ENCODE measurements around the gene SRA1. TPM values are rescaled to one million over a fixed set of nuclear protein-coding genes. Genes with fewer than 3 reads are reported as not detected.

Gene SRA1
- total RNA-seq, 1 donor from 2014 or later, result 72.4 TPM

DNA sequence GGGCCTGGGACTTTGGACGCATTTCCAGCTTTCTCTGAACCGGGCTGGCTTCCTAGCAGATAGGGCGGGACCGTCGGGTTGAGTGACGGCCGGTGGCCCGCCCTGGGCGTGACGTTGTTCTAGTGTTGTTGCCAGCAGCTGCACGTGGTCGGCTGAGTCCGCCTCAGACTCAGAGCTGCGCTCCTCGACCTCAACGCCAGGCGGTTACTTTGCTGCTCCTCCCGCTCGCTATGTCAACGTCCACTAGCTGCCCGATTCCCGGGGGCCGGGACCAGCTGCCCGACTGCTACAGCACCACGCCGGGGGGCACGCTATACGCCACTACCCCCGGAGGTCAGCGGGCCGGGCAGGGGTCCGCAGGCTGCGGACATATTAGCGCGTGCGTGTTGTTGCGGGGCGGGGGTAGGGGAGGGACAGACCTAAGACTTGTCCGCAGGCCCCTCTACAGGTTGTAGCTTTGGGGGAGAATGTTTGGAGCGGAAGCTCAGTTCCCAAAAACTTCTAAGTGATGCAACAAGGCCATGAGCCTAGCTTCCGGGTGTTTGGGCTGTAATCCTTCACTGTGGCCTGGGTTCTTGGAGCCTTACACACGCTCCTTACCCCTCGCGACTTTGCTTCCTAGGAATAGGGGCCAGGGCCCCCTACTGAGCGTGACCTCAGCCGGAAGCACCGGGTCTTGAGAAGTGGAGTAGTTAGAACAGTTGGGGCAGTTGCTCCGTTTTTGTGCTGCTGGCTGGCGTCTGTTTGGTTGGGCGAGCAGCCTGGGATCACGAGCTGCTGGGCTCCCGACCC is 9.6 kb downstream of the SRA1 start, which contains the start of gene EIF4EBP3:
Gene EIF4EBP3, plus strand, starts transcription at position 155 of the 792 bp plus-strand sequence. Its CDS starts 76 bp downstream, at position 231.
- no peak within 1 kb of the TSS for H2AFZ ChIP-seq (ENCODE audit: low read depth, low read length)

DNA sequence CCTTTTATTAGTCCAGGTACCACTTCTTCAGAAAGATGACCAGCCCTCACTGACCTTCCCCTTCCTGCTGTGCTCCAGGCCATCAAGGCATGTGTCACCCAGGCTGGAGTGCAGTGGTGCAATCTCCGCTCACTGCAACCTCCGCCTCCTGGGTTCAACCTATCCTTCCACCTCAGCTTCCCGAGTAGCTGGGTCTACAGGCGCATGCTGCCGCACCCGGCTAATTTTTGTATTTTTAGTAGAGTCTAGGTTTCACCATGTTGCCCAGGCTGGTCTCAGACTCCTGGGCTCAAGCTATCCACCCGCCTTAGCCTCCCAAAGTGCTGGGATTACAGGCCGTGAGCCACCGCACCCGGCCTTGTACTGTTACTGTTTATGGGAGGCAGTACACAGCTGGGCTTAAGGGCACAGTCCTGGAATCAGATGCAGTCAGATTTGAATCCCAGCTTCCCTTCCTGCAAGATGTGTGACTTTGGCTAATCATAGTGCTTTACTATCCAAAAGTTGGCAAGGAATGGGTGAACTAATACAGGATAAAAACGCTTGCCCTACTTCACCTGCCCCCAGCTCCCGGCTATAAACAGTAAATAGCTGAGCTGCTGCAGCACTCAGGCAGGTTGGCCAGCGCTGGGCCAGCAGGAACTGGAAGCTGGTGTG is 10.3 kb downstream of the SRA1 start:
- no peaks in the 10 kb centered on the region for H3K9me3 ChIP-seq (ENCODE audit: insufficient read depth, low read depth, low read length)
- H3K79me2 ChIP-seq (ENCODE audit: insufficient read depth, low read length), result peaks cover 5% of the 10 kb centered on the region
- FAIRE-seq (no peak), DNase-seq (ENCODE audit: low read depth) (no peak)
- peaks cover 42% of the 10 kb centered on the region for H4K20me1 ChIP-seq (ENCODE audit: insufficient read depth, low read length)
- H3K4me1 ChIP-seq (ENCODE audit: insufficient read depth, low read length), result peaks cover 15% of the 10 kb centered on the region
- H3K27ac ChIP-seq (ENCODE audit: low read depth, low read length), result peak overlapping the region; percentile 24
- no peaks in the 10 kb centered on the region for H3K27me3 ChIP-seq (ENCODE audit: insufficient read depth, low read length)
- no peak overlapping the region for H3K4me3 Mint-ChIP-seq (ENCODE audit: unreplicated experiment)
- H3K4me2 ChIP-seq (ENCODE audit: low read length), result peak overlapping the region; percentile 83
- H3K27me3 Mint-ChIP-seq (ENCODE audit: low read depth, unreplicated experiment), result no peaks in the 10 kb centered on the region
- TF ChIP-seq, protein P1, sequence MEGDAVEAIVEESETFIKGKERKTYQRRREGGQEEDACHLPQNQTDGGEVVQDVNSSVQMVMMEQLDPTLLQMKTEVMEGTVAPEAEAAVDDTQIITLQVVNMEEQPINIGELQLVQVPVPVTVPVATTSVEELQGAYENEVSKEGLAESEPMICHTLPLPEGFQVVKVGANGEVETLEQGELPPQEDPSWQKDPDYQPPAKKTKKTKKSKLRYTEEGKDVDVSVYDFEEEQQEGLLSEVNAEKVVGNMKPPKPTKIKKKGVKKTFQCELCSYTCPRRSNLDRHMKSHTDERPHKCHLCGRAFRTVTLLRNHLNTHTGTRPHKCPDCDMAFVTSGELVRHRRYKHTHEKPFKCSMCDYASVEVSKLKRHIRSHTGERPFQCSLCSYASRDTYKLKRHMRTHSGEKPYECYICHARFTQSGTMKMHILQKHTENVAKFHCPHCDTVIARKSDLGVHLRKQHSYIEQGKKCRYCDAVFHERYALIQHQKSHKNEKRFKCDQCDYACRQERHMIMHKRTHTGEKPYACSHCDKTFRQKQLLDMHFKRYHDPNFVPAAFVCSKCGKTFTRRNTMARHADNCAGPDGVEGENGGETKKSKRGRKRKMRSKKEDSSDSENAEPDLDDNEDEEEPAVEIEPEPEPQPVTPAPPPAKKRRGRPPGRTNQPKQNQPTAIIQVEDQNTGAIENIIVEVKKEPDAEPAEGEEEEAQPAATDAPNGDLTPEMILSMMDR (IDR thresholded peaks at IDR 0.05; ENCODE audit: insufficient read depth, low read depth, low read length), result no peak
- TF ChIP-seq EZH2 (IDR thresholded peaks at IDR 0.05; ENCODE audit: insufficient read depth, low read length), result no peak
- peaks cover 29% of the 10 kb centered on the region for H3K36me3 Mint-ChIP-seq (ENCODE audit: low read depth, unreplicated experiment)
- no peak overlapping the region for H2AFZ ChIP-seq (ENCODE audit: low read depth, low read length)
- H3K9ac ChIP-seq (ENCODE audit: low read length), result peak overlapping the region; percentile 64
- H3K27ac Mint-ChIP-seq (ENCODE audit: unreplicated experiment), result peak overlapping the region; percentile 62
- H3K36me3 ChIP-seq (ENCODE audit: insufficient read depth, low read length), result peaks cover 31% of the 10 kb centered on the region
- no peaks in the 10 kb centered on the region for H3K9me3 Mint-ChIP-seq (ENCODE audit: unreplicated experiment)
- peak overlapping the region; percentile 37 for H3K4me3 ChIP-seq (ENCODE audit: insufficient read depth, low read depth, low read length)
- peaks cover 22% of the 10 kb centered on the region for H3K4me1 Mint-ChIP-seq (ENCODE audit: low read depth, unreplicated experiment)

More for the DNA sequence above, 9.6 kb downstream of the SRA1 start, which contains the start of gene EIF4EBP3:
- Mint-ChIP-seq H3K27me3 (ENCODE audit: low read depth, unreplicated experiment) (no peaks in the 10 kb centered on the region), H3K4me3 (ENCODE audit: unreplicated experiment) (peak within 1 kb of the TSS; percentile 73), H3K36me3 (ENCODE audit: low read depth, unreplicated experiment) (peaks cover 27% of the 10 kb centered on the region), H3K9me3 (ENCODE audit: unreplicated experiment) (no peaks in the 10 kb centered on the region), H3K27ac (ENCODE audit: unreplicated experiment) (peak within 1 kb of the TSS; percentile 94), H3K4me1 (ENCODE audit: low read depth, unreplicated experiment) (peaks cover 22% of the 10 kb centered on the region)
- Histone ChIP-seq H3K79me2 (ENCODE audit: insufficient read depth, low read length) (peaks cover 9% of the 10 kb centered on the region), H3K4me2 (ENCODE audit: low read length) (peak within 1 kb of the TSS; percentile 83), H3K4me3 (ENCODE audit: insufficient read depth, low read depth, low read length) (peak within 1 kb of the TSS; percentile 37), H4K20me1 (ENCODE audit: insufficient read depth, low read length) (peaks cover 47% of the 10 kb centered on the region), H3K9me3 (ENCODE audit: insufficient read depth, low read depth, low read length) (no peaks in the 10 kb centered on the region), H3K36me3 (ENCODE audit: insufficient read depth, low read length) (peaks cover 33% of the 10 kb centered on the region), H3K27ac (ENCODE audit: low read depth, low read length) (peak within 1 kb of the TSS; percentile 44), H3K4me1 (ENCODE audit: insufficient read depth, low read length) (peaks cover 15% of the 10 kb centered on the region), H3K9ac (ENCODE audit: low read length) (peak within 1 kb of the TSS; percentile 64), H3K27me3 (ENCODE audit: insufficient read depth, low read length) (no peaks in the 10 kb centered on the region)
- FAIRE-seq, result no peak
- TF ChIP-seq, protein P1 (IDR thresholded peaks at IDR 0.05; ENCODE audit: insufficient read depth, low read depth, low read length), result peak; percentile 28
- TF ChIP-seq EZH2 (IDR thresholded peaks at IDR 0.05; ENCODE audit: insufficient read depth, low read length), result no peak
- DNase-seq (ENCODE audit: low read depth), result peak; percentile 85
